GM18861 (cell line): ENCODE data around the gene NOBOX.
A peak's percentile ranks its signal among the peaks of the same experiment; 100 is the strongest.
"Not testable (repeated sequence)": the region's sequence is repeated elsewhere in the genome, so short reads cannot be mapped to it uniquely, and the experiment has no call there.

Experiments
- ATAC-seq: cut with Tn5 transposase; IDR thresholded peaks from one replicate; pipeline ENCODE4 v1.9.1; 2021; ENCODE audit not compliant: unreplicated experiment

The NOBOX gene

DNA sequence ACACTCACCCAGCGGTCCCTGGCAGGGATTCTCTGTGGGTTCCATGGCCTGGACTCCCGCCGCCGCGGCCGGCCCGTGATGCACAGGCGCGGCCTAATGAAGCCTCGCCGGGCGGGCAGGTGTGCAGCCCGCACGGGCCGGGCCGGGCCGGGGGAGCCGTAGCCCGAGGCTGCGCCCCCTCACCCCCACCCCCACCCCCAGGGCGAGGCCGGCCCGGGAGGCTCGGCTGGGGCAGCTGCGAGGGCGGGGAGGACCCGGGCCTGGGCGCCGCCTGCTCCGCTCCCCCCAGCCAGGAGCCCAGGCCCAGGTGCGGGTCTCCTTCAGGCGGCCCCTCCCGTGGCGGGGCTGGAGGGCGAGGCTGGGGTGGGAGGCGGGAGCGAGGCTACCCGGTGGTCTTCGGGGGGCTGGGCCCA is at the start of gene NOBOX:
NOBOX (minus strand) TSS at position 45 of the 413 bp plus-strand sequence.
- ATAC-seq, result no peak

DNA sequence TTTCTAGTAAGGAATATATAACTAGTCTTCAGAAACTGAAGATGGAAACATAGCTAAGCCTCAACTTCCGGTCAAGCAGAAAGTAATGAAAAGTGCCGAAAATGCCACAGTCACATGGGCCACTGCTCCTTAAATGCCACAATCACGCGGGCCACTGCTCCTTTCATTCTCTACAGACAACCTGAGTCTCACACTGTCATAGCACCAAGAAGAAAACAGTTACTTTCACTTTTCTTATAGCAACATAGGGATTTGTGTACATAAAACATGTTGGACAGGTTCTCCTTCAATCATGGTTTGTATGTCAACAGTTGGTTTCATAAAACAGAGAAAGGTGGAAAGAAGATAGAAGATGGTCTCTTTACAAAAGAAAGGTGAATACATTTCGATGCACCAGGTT is 48.6 kb upstream of the NOBOX start:
- peak; percentile 61 for ATAC-seq

DNA sequence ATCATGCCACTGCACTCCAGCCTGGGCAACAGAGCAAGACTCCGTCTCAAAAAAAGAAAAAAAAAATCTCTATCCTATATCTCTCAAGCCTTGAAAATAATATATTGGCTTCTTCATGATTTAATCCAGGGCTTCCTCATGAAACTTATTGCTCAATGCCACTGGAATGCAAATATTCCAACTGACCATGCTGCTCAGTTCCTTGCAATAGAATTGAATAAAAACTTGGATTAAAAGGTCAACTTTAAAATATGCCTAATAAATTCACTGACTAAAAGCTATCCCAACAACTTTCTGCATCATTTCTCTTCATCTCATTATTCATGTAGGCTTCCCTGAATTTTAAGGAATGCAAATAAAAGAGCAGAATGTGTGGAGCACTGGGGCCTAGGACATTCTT is 42.1 kb upstream of the NOBOX start:
- ATAC-seq, result no peak

DNA sequence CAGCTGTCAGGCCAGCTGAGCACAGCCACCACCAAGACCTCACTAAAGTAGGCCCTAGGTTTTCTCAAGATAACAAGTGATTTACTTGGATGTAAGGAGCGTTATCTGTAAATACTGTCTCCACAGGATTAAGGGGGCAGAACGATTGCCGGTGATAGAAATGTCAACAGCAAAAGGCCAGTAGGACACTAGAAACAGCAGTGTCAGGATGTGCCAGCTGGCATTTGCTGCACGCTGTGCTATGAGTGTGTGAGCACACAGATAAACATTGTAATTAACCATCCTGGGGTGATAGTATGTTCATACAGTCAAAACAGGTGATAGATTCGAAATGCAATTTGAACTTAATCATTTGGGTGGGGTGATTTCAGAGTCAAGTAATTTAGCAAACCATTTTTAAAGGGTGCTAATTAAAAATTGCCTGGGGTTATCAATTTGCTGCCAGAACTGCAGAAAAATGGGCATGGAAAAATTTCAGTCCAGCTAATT is 36.3 kb upstream of the NOBOX start:
- no peak for ATAC-seq

DNA sequence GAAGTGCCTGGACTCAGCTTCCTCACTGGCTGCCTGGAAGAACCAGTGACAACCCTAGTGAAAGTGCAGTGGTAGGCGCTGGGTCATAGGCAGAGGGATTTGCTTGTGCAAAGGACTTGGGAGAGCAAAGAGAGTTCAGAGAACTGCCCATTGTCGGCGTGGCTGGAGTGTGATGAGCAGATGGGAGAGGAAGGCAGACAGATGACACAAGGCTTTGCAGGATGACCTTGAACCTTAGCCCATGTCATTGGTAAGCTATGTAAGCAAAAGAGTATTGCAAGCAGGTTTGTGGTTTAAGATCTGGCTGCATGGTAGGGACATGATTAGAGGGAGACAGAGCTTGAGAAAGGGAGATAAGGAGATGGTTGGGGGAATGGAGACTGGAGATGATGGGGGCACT is 35.3 kb upstream of the NOBOX start:
- no peak for ATAC-seq

DNA sequence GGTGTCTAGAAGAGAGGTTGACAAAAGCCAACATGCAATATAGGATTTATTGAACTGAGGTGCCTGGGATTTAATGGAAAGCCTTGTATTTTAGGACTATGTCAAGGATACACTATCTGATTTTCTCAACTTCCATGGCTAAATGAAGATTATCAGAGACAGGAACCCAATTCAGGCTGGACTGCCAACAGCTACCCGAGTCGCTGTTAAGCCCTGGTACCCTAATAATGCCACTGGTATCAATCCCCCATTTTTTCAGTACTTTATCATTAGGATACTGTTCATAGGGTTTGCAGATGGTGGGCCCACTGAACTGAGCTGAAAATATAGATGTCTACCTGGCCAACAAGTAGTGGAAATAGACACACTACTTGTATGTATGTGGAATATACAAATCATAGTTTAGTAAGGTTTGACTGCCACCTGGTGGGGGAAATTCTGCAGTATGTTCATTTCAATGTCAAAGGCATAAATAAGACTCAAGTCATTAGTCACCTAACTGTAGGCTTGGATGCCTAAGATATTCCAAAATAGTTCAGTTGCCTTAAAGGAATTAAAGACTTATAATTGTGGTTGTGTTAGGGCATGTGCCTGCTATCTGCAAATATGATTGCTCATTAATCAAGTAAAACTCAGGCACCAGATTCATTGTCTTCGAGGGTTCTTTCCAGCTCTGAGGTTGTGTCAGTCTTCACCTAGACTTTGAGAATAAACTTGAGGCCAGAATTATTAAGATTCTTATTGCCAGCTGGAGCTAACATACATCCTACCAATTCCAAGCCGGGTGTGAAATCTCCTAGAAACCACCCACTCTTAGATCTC is 34.1 kb upstream of the NOBOX start:
- ATAC-seq, result peak; percentile 88

DNA sequence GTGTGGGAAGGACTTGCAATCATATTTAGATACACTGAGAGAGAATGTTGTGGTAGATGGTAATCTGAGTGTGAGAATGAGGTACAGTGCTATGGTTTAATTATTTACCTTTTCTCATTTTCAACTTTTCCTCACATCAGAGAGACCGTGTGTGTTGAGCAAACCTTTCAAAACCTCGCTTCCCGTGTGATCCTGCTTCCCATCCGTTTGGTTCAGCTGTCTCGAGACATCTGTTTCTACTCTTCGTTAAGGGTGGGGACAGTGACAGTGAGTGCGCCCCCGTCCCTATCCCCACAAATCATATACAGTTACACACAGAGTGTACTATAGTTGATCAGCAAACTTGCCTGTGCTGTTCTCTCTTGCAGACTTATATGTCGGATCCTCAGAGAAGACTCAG is 33.0 kb upstream of the NOBOX start:
- ATAC-seq, result no peak

DNA sequence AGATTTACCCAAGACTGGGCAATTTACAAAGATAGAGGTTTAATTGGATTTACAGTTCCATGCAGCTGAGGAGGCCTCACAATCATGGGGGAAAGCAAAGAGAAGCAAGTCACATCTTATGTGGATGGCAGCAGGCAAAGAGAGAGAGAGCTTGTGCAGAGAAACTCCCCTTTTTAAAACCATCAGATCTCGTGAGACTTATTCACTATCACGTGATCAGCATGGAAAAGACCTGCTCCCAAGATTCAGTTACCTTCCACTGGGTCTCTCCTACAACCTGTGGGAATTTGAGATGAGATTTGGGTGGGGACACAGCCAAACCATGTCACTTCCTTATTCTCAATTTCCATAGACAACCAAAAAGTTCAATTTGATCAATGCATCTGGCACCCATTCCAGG is 24.9 kb upstream of the NOBOX start:
- ATAC-seq, result no peak

DNA sequence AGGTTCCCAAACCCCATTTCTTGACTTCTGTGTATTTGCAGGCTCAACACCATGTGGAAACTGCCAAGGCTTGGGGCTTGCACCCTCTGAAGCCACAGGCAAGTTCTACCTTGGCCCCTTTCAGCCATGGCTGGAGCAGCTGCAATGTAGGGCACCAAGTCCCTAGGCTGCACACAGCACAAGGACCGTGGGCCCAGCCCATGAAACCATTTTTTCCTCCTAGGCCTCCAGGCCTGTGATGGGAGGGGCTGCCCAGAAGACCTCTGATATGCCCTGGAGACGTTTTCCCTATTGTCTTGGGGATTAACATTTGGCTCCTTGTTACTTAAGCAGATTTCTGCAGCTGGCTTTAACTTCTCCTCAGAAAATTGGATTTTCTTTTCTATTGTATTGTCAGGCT is 24.0 kb upstream of the NOBOX start:
- not testable (repeated sequence) for ATAC-seq

DNA sequence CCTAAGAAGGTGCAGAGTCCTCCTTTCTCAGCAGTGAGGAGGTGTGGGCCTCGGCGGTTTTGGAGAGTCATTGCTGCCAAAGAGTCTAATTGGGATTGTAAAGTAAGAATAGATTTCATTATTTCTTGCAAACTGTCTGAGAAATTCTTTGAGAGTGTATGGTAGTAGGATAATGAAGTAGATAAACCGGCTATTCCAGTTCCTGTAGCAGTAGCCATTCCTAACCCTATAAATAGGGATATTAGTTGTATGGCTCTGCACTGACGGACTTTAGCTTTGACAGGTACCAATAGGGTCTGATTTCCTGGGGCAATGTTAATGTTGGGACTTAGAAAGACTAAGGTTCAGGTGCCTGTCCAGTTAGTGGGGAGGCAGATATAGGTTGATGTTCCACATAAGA is 15.4 kb upstream of the NOBOX start:
- ATAC-seq, result not testable (repeated sequence)

DNA sequence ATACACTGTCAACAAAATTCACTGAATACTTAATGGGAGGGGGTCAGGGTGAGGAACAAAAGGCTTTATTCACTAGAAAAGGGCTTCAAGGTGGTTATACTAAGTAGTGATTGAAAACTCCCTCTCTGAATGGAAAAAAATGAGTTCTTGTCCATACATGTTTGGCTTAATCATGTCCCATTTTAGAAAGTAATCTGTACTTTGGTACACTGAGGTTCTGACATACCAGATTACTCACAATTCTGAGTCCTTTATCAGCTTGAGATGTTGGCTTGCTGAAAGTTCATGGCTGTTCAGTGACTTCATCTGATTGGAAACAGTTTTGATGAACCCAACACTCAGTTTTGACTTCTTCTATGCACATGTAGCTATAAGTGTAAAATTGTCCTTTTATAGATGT is 12.8 kb upstream of the NOBOX start:
- ATAC-seq, result no peak

DNA sequence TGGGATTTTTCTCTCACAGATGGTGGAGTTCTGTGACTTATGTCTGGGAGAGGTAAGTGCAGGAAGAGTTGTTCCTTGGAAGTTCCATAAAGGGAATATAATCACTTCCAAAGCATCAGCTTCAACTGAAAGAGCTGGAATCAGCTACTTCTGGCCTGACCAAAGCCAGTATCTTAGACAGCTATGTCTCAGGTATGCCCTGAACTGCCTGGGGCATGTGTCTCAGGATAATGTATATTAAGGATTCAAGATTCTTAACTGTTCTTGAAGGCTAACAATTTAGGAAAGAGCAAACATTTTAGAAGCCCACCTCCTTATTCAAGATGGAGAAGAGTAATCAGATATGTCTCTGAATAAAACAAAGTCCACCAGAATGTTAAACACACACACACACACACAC is 12.4 kb upstream of the NOBOX start:
- no peak for ATAC-seq

DNA sequence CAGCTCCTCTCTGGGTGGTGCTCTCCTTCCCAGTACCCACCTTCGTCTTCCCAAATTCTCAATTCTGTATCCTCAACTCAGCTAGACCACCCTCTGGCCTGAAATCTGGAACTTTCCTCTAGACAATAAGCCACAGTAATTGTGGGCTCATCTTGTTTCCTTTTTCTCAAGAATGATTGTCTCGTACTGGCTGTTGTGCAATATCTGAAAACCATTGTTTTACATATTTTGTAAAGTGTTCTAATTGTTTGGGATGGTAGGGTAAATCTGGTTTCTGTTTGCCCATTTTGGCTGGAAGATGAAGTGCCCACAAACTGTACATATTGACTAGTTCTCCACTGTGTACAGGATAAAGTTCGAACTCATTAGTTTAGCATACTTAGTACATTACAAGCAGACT is 11.3 kb upstream of the NOBOX start:
- no peak for ATAC-seq

DNA sequence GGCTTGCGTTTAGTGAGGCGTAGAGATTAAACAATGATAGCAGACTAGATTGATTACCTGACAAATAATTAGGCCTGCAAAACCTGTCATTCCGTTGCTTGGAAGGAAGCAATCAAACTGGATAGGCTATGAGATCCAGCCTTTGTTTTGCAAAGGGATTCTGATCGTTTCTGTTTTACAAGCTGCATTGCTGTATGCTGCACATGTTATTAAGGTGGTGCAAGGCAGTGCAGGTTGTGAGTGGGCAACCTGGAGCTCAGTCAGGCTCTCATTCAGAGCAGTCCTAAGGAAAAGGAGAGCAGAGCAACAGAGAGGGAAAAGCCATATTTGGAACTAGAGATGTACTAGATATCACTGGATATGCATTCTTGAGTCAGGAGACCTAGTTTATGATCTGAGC is 6.9 kb upstream of the NOBOX start:
- ATAC-seq, result no peak

DNA sequence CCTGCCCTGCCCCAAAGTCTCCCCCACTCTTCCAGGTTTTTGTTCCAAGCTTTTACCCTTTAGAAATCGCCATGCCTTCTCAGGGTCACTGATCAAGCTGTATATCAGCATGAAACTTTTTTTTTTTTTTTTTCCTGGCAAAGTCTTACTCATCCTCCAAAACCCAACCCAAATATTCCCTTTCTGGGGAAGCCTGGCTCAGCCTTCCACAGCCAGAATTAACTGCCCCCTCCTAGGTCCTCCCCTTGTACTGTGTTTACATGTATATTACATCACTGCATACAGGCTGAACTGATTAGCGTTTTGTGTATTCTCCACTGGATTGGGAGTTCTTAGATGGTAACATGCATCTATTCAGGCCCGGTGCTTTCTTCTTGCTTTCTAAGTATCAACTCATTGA is 4.6 kb upstream of the NOBOX start:
- ATAC-seq, result no peak

DNA sequence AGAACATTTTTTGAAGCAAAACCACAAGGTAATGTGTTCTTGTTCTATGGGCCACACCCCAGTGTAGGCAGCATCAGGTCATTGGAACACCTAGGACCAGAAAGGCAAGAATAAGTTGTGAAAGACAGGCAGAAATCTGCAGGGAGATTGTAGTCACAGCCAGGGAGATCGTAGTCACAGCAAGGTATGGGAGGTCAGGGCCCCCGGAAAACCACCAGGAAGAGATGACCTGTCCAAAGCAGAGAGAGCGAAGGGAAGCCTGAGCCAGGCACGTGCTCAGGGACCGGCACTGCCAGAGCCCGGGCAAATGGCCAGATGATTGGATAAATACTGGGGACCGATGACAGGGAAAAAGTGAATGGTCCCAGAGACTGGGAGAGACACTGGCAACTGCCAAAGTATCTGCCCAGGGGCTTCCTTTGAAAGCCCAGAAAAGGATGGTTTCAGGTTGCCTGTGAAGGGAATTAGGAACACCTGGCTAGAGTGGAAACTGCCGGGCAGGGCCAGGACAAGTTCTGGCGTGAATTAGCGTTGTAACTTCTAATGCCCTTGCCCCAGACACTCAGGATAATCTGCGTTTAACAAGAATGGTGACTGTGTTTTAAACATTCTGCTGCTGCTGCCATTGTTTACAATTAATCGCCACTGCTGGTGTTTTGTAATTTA is 3.9 kb upstream of the NOBOX start:
- ATAC-seq, result no peak

DNA sequence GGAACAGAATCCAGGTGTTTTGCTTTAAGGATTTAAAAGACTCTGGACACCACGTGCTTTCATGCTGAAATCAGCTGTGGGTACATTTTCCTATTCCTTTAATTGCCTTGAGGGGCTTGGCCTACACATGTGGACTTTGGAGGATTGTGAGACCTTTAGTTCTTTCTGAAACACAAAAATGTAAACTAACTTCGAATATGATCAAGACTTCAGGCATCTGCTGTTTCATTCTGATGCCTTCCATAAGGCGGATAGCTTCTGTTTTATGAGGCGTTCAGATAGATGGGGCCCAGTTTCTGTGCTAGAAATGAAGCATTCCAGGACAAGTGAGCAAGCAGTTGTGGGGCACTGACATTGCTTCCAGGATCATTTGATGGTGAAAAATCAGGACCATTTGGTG is 1.5 kb upstream of the NOBOX start:
- ATAC-seq, result no peak

DNA sequence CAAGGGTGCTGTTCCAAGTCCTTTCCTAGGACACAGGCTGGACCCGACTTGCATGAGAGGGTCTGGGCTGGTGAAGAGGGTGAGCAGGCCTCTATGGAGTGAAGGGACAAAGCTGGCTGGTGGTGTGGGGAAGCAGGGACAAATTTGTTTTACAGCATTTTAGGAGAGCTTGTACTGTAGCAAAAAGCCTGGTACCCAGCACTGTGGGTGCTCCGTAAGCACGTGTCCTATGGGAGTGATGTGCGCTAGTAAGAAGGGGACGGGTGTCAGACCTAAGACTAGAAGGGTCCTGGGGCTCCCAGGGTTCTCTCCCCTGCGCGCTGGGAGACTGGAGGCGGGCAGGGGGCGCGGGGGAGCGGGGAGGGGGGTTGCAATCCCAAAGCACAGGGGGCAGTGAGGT is 391 bp downstream of the NOBOX start:
- no peak for ATAC-seq

DNA sequence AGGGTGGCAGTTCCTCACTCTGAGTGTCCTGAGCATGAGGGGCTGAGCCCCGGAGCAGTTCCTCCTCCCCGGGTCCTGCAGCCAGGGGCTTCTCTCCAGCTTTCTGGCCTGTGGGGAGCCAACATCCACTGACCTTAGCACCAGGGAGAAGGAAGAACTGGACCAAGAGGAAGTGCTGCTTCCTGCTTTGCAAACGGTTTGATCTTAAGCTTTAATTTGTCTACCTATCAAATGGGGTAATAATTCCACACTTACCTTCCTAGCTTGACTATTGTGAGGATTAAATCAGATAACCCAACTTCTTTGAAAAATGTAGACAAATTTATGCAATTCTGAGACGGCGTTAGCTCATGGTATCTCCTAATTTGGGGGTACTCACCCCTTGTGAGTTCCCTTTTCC is 2.0 kb downstream of the NOBOX start:
- ATAC-seq, result no peak

DNA sequence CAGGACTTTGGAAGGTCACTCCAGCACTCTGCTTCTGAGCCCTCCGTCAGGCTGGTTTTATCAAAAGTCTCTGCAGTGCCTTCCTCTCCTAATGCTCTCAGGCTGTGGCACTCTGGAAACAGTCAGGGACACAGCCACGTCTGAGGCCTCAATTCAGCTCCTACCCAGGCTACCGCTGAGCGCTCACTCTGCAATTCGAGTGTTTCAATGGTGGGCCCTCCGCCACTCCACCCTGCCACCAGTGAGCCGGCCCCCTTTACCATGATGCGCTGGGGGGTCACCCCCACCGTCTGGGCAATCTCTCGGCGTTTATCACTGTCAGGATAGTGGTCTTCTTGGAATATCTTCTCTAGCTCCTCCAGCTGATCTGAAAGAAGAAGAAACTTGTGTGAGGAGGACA is 3.5 kb downstream of the NOBOX start:
- ATAC-seq, result no peak

DNA sequence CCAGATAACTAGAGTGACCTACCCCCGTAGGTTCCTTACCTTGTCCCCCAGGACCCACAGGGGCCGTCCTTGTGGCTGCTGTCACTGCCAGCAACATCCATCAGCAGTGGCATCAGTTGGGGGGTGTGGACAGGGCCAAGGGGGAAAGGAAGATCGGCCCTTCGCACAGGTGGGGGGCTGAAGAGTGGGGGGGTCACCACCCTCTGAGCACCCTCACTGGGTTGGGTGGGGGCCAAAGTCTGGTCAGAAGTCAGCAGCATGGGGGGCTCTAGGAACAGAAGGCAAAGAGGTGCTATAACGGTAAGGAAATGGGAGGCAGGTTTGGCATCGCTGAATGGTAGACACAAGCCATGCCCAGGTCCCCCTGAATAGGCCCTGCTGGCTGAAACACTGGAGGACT is 4.6 kb downstream of the NOBOX start:
- ATAC-seq, result no peak

DNA sequence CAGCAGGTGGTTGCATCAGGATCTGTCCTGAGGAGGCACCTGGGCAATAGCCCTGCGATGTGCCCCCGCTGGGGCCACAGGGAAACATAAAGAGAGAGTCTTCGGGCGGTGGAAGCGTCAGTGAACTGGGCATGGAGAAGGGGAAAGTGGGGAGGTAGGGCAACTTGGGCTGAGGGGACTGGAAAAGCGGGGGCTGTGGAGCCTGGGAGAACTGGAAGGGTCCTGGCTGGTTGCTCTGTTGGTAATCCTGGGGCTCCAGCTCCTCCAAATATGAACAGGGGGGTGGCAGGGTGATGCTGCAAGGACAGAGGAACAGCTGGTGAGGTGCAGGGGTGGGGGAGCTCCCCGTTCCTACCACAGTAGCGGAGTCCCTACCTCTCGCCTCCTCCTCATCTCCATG is 5.2 kb downstream of the NOBOX start:
- ATAC-seq, result no peak

DNA sequence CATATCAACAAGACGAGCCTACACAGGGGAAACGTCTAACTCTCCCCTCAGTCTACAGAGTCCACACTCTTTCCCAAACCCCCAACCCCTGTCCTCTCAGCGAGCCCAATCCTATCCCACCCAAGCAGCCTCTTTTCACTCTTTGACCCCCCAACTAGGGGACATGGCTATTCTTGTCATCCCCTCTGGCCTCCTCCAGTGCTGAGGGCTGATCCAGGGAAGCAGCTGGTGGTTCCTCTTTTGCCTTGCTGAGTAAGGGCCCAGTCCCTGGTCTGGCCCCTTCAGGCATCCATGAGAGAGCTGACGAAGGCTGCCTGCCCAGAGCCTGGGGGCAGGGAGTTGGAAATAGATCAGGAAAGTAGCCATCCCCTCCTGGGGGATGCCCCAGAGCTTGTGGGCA is 6.4 kb downstream of the NOBOX start:
- ATAC-seq, result no peak
